ENCODE measurements around the gene ARHGAP6.

Gene ARHGAP6

GRCh38 chrX:11688201-11688600, 22.5 kb upstream of the ARHGAP6 start:
- H3K27ac ChIP-seq: no peak overlapping the region
- no peak for TF ChIP-seq CTCF (conservative IDR thresholded peaks at IDR 0.05)
- TF ChIP-seq ZFX (IDR thresholded peaks at IDR 0.05): no peak

- no peak overlapping the region for H3K27ac ChIP-seq
- TF ChIP-seq ZFX (IDR thresholded peaks at IDR 0.05) (no peak), CTCF (conservative IDR thresholded peaks at IDR 0.05) (no peak)
Observed at GRCh38 chrX:11687157-11687556, 21.4 kb upstream of the ARHGAP6 start.

- H3K27ac ChIP-seq: no peak overlapping the region
- TF ChIP-seq CTCF (conservative IDR thresholded peaks at IDR 0.05): no peak
- TF ChIP-seq ZFX (IDR thresholded peaks at IDR 0.05): no peak
Observed at GRCh38 chrX:11683057-11683456, 17.3 kb upstream of the ARHGAP6 start.

GRCh38 chrX:11678158-11678557, 12.4 kb upstream of the ARHGAP6 start:
- TF ChIP-seq CTCF (conservative IDR thresholded peaks at IDR 0.05) (peak; percentile 34), ZFX (IDR thresholded peaks at IDR 0.05) (no peak)
- no peak overlapping the region for H3K27ac ChIP-seq

- TF ChIP-seq CTCF (conservative IDR thresholded peaks at IDR 0.05) (no peak), ZFX (IDR thresholded peaks at IDR 0.05) (no peak)
- H3K27ac ChIP-seq: no peak overlapping the region
Observed at GRCh38 chrX:11672213-11672612, 6.5 kb upstream of the ARHGAP6 start.

GRCh38 chrX:11670316-11670715, 4.6 kb upstream of the ARHGAP6 start:
- H3K27ac ChIP-seq: no peak overlapping the region
- TF ChIP-seq ZFX (IDR thresholded peaks at IDR 0.05) (no peak), CTCF (conservative IDR thresholded peaks at IDR 0.05) (no peak)

GRCh38 chrX:11666952-11667685, 1.4 kb upstream of the ARHGAP6 start:
- TF ChIP-seq ZFX (IDR thresholded peaks at IDR 0.05) (no peak), CTCF (conservative IDR thresholded peaks at IDR 0.05) (no peak)
- H3K27ac ChIP-seq: no peak overlapping the region

Measured in C4-2B (cell line).